Stimulated activated CD4-positive, alpha-beta T cell treated with anti-CD3 and anti-CD28 coated beads, Interleukin-4, amount 100 ng/mL, for 4 hours (primary cell): ENCODE data around the gene EARS2.
"Not testable (repeated sequence)": the region's sequence is repeated elsewhere in the genome, so short reads cannot be mapped to it uniquely, and the experiment has no call there.

Experiments
- DNase-seq, 2 experiments: peaks; one replicate each; pipeline ENCODE4 v3.0.0-alpha.2; 2020

Gene EARS2

DNA sequence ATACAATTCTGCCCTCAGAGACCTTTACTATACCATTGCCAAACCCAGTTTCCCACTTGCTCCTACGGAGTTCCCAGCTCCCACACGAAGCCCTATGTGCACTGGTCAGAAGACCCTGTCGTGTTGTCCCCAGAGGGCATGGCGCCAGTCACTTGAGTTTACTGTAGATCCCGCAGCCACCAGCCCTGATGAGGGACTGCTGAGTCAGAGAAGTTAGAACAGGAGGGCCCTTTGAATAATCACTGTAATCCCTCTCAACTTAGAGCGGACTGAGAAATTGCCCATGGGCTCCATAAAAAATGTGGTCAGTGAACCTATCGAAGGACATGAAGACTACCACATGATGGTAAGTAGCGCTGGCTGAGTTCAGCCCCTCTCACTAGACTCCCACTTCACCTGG is 9.6 kb upstream of the EARS2 start:
- DNase-seq = no peak

GRCh38 chr16:23564575-23565363 is 7.6 kb upstream of the EARS2 start:
- no peak for DNase-seq

DNA sequence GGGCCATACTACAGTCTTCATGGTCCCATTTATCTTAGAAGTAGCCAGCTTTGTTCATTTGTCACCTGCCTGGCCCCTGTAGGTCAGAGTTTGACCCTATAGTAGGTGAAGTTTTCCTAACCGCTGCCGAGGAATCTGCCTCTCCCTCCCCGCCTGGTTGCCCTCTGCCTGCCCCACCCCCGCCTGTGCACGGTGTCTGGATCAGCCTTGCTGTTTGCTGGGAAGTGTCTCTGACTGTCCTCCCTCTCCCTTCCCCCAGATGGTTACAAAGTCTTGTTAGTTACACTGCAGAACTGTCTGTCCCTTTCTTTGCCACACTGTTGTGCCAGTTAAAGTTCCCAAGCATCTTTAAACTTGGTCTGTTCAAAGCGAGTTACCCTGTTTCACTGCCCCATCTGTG is 6.0 kb upstream of the EARS2 start:
- DNase-seq = no peak

- DNase-seq = no peak
Measured at GRCh38 chr16:23562505-23562904, 5.4 kb upstream of the EARS2 start.

- DNase-seq = no peak
Measured at GRCh38 chr16:23561586-23561985, 4.4 kb upstream of the EARS2 start.

DNA sequence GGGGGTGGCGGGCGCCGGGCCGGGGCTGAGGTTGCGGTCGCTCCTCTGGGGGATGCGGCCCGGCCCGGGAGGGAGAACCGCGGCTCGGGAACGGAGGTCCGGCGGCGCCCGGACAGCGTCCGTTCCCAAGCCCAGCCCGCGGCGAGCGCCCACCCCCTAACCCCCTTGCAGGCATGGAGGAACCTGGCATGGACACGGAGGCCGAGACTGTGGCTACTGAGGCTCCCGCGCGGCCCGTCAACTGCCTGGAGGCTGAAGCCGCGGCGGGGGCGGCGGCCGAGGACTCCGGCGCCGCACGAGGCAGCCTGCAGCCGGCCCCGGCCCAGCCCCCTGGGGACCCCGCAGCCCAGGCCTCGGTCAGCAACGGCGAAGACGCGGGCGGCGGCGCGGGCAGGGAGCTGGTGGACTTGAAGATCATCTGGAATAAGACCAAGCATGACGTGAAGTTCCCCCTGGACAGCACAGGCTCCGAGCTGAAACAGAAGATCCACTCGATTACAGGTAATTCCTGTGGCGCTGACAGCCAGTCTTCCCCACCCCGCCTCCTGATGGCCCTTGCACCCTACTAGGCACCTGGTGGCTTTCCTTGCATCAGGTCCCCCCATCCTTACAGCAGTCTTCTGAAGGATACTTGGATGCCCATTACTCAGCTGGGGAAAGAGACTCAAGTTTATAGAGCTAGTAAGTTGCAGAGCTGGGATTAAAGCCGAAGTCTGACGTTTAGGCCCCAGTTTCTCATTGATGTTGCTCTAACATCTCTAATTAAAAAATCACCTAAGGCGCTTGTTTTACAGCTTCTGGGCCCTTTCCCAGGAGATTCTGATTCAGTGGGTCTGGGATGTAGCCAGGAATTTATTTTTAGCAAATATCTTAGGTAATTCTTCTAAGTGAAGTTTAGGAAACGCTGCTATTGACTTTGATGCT is 891 bp upstream of the EARS2 start:
- peak in 1 of 2 experiments; percentile 4 for DNase-seq

DNA sequence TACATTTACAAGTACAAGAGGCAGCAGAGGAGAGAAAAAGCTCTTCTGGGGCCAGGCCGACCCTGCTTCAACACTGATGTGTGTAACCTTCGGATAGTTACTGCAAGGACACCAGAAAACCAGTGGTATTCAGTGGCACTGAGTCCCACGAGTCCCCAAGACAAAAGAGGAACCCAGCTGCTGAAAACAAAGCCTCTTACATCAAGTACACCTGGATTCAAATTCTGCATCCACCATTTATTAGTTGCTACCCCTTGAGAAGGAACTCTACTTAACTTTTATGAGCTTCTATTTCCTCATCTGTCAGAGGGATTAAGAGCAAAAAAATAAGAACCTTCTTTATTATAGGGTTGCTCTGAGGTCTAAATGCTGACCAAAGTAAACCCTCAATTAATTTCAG is 2.6 kb downstream of the EARS2 start:
- DNase-seq = no peak

DNA sequence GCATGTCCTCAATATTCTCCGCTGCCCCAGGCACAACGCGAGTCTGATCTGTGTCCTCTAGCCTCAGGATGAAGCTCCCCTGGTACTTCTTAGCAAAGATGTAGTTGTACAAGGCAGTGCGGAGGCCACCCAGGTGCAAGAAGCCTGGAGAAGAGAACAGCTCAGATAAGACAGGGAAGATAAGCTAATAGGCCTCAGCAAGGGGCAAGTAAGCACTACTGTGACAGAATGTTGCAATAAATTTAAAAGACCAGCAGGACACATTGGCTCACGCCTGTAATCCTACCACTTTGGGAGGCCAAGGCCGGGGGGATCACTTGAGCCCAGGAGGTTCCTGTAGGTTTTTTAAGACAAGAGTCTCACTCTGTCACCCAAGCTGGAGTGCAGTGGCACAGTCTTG is 5.0 kb downstream of the EARS2 start:
- DNase-seq = no peak

DNA sequence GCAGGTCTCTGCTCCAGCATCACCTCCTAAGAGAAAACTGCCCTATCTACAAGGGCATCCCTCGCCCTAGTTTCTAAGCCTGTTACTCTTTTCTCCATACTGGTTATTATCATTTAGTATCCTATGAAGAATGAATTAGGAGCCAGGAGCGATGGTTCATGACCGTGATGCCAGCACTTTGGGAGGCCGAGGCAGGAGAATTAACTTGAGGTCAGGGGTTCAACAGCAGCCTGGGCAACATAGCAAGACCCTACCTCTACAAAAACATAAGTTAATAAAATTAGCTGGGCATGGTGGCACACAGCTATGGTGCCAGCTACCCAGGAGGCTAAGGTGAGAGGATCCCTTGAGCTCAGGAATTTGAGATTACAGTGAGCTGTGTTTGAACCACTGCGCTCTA is 7.2 kb downstream of the EARS2 start:
- DNase-seq = no peak

DNA sequence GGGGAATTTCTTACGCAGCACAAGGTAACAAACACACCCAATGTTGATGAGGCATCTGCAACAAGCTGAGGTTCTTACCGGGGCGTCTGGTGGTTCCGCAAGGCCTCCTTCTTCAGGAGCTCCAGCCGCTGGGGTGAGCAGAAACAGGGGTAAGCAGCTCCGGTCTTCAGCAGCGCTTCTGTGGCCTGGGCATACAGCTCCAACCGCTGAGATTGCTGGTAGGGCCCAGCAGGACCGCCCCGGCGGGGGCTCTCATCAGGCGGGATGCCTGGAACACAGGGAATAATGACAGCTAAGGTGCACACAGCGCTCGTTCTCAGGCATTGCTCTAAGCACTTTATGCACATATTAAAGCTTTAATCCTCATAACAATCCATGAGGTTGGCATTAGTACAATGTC is 12.7 kb downstream of the EARS2 start:
- no peak for DNase-seq

DNA sequence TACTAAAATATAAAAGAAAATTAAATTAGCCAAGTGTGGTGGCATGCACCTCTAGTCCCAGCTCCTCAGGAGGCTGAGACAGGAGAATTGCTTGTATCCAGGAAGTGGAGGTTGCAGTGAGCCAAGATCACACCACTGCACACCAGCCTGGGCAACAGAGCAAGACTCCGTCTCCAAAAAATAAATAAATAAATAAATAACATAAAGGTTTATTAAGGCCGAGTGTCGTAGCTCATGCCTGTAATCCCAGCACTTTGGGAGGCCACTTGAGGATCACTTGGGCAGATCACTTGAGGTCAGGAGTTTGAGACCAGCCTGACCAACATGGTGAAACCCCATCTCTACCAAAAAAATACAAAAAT is 16.4 kb downstream of the EARS2 start:
- DNase-seq = not testable (repeated sequence)

- DNase-seq = no peak
Measured at GRCh38 chr16:23539984-23540816, 16.9 kb downstream of the EARS2 start.

GRCh38 chr16:23538919-23539278 is 18.3 kb downstream of the EARS2 start:
- DNase-seq = no peak

GRCh38 chr16:23537390-23537789 is 19.8 kb downstream of the EARS2 start:
- DNase-seq = no peak

GRCh38 chr16:23535901-23536300 is 21.2 kb downstream of the EARS2 start:
- no peak for DNase-seq

- DNase-seq = no peak
Measured at GRCh38 chr16:23534868-23535860, 22.0 kb downstream of the EARS2 start.

GRCh38 chr16:23532448-23532847 is 24.7 kb downstream of the EARS2 start:
- no peak for DNase-seq

- no peak for DNase-seq
Measured at GRCh38 chr16:23530062-23530461, 27.1 kb downstream of the EARS2 start.

DNA sequence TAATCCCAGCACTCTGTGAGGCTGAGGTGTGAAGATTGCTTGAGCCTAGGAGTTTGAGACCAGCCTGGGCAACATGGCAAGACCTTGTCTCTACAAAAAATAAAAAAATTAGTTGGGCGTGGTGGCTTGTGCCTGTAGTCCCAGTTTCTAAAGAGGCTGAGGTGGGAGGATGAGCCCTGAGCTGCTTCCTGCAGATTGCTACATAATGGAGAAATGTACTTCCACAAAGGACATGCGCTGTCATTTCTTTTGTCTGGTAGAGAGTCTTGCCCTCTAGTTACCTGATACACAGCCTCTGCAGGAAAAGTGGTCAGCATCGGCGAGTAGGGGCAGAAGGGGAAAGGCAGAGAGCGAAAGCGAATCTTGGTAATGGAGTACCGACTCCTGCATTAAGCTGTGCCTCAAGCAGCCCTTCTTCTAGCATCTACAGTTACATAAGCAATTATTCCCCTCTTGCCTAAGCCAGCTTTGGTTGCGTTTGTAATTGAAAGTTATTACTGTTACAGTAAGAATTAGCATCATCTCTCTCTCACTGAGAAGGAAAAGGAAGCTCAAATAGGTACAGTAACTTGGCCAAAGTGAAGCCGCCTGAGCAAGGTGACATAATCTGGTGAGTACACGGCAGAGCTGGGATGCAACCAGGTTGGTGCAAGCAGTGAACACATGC is 28.4 kb downstream of the EARS2 start:
- no peak for DNase-seq

- no peak for DNase-seq
Measured at GRCh38 chr16:23527961-23528643, 29.0 kb downstream of the EARS2 start.

GRCh38 chr16:23524886-23525285 is 32.3 kb downstream of the EARS2 start:
- DNase-seq = no peak
